Measurements from ENCODE around the gene APOA4.

GRCh38 chr11:116871248-116871647 lies 48.1 kb upstream of the APOA4 start:
- TF ChIP-seq CTCF (IDR thresholded peaks at IDR 0.05) (no peak), POLR2A (IDR thresholded peaks at IDR 0.05; ENCODE audit: low read depth) (no peak), POLR2AphosphoS5 (IDR thresholded peaks at IDR 0.05) (no peak), EP300 (IDR thresholded peaks at IDR 0.05) (no peak)
